Osteoblast (primary cell): ENCODE data around the gene UNC5A. TPM values are rescaled to one million over a fixed set of nuclear protein-coding genes. Genes with fewer than 3 reads are reported as not detected.

Source experiments
- DNase-seq: peaks from one replicate; pipeline ENCODE4 v3.0.0; 2011; ENCODE audit warnings: low spot score, mixed read lengths; ENCODE audit not compliant: insufficient read length; ENCODE audit errors: missing footprints
- H2AFZ ChIP-seq: 2 replicates; pipeline ENCODE4 v1.6.0; 2011; ENCODE audit warnings: mild to moderate bottlenecking, low read length
- H3K27ac ChIP-seq: 2 replicates; pipeline ENCODE4 v1.5.1; 2011; ENCODE audit warnings: mild to moderate bottlenecking, low read depth, low read length, moderate library complexity
- H3K27me3 ChIP-seq: 2 replicates; pipeline ENCODE4 v1.6.0; 2012; ENCODE audit warnings: mild to moderate bottlenecking, control low read depth, inconsistent platforms, low read length, moderate library complexity; ENCODE audit not compliant: insufficient read depth
- H3K36me3 ChIP-seq: 2 replicates; pipeline ENCODE4 v1.5.1; 2011; ENCODE audit warnings: mild to moderate bottlenecking, low read length, control low read depth, moderate library complexity; ENCODE audit not compliant: insufficient read depth
- H3K4me1 ChIP-seq: 2 replicates; pipeline ENCODE4 v1.5.1; 2011; ENCODE audit warnings: mild to moderate bottlenecking, low read length, control low read depth, moderate library complexity; ENCODE audit not compliant: insufficient read depth
- H3K4me2 ChIP-seq: 2 replicates; pipeline ENCODE4 v1.6.0; 2011; ENCODE audit warnings: mild to moderate bottlenecking, low read length; ENCODE audit not compliant: insufficient read depth
- H3K4me3 ChIP-seq: fragments of 200-600 bp; sonication (generic); 3 replicates; pipeline ENCODE4 v1.5.1; 2012; ENCODE audit warnings: mild to moderate bottlenecking, low read length, inconsistent platforms; ENCODE audit not compliant: insufficient read depth
- H3K79me2 ChIP-seq: 2 replicates; pipeline ENCODE4 v1.6.0; 2012; ENCODE audit warnings: mild to moderate bottlenecking, low read length, control low read depth, inconsistent platforms; ENCODE audit not compliant: insufficient read depth
- H3K9me3 ChIP-seq: 2 replicates; pipeline ENCODE4 v1.5.1; 2011; ENCODE audit warnings: low read depth, low read length, control low read depth
- H4K20me1 ChIP-seq: 2 replicates; pipeline ENCODE4 v1.6.0; 2012; ENCODE audit warnings: mild to moderate bottlenecking, low read length, control low read depth; ENCODE audit not compliant: insufficient read depth
- CTCF ChIP-seq: IDR thresholded peaks from 2 replicates; pipeline ENCODE4 v1.5.1; 2011; ENCODE audit warnings: mild to moderate bottlenecking, low read depth, low read length, moderate library complexity; ENCODE audit errors: extremely low read depth
- total RNA-seq: library from RNA; depleted of rRNA; stranded (reverse); fragments of >200 nt; gene quantifications from 2 replicates; pipeline ENCODE4 v1.2.3, GENCODE V29; 2012

UNC5A gene
- total RNA-seq, 1 donor, result not detected

- no peak for TF ChIP-seq CTCF
- H2AFZ ChIP-seq, result no peak overlapping the region
- no peaks in the 10 kb centered on the region for H3K4me1 ChIP-seq
- no peaks in the 10 kb centered on the region for H3K9me3 ChIP-seq
- DNase-seq, result peak; percentile 54
- H4K20me1 ChIP-seq, result no peaks in the 10 kb centered on the region
- peaks cover 5% of the 10 kb centered on the region for H3K27me3 ChIP-seq
- H3K36me3 ChIP-seq, result no peaks in the 10 kb centered on the region
- H3K4me3 ChIP-seq, result no peak overlapping the region
- H3K4me2 ChIP-seq, result no peak overlapping the region
- no peak overlapping the region for H3K27ac ChIP-seq
- no peaks in the 10 kb centered on the region for H3K79me2 ChIP-seq
Observed at GRCh38 chr5:176889321-176890280, 79.2 kb downstream of the UNC5A start.

DNA sequence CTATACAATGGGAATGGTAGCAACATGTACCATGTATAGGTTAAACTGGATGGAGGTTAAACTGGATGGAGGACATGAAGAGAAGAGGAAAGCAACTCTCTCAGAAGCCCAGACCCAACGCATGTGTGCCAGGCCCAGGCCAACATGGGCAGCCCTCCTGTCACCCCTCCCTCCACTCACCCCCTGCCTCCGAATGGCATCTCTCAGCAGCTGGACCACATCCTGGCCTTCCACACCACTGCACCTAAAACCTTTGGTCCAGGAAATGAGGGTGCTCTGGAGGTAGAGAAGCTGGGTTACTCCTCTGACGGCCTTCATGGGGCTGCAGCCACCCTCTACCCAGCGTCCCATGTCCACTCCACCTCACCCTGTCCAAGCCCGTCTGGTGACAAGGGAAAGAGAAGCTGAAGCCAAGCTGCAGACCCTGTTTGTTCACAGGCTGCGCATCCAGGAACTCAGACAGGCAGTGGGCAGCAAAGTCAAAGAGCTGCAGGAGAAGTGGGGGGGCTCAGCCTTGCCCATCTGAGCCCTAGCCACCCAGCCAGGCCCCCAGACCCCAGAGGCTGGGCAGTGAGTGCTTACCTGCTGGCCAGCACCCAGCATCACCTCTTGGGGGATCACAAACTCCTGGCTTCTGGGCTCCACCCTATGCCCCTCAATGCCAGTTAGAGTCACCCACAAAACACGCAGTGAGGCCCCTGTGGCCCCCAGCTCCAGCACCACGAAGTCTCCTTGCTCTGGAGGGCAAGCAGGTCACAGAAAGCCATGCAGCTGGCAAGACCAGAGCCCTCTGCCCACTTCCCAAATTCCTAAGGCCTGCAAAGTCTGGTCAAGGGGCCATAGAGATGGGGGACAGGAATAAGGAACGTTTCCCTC, 80.3 kb downstream of the UNC5A start:
- Histone ChIP-seq H2AFZ (no peak overlapping the region), H3K4me1 (no peaks in the 10 kb centered on the region), H3K27me3 (peaks cover 5% of the 10 kb centered on the region), H3K4me3 (no peak overlapping the region), H3K4me2 (no peak overlapping the region), H3K9me3 (no peaks in the 10 kb centered on the region), H4K20me1 (no peaks in the 10 kb centered on the region), H3K79me2 (no peaks in the 10 kb centered on the region), H3K36me3 (no peaks in the 10 kb centered on the region), H3K27ac (no peak overlapping the region)
- no peak for TF ChIP-seq CTCF
- no peak for DNase-seq

- H3K27ac ChIP-seq, result no peak overlapping the region
- no peaks in the 10 kb centered on the region for H3K4me1 ChIP-seq
- H3K79me2 ChIP-seq, result no peaks in the 10 kb centered on the region
- H4K20me1 ChIP-seq, result no peaks in the 10 kb centered on the region
- no peak overlapping the region for H3K4me2 ChIP-seq
- no peaks in the 10 kb centered on the region for H3K9me3 ChIP-seq
- H3K27me3 ChIP-seq, result peaks cover 5% of the 10 kb centered on the region
- no peak overlapping the region for H2AFZ ChIP-seq
- H3K4me3 ChIP-seq, result no peak overlapping the region
- DNase-seq, result peak; percentile 62
- TF ChIP-seq CTCF, result no peak
- no peaks in the 10 kb centered on the region for H3K36me3 ChIP-seq
Observed at GRCh38 chr5:176891331-176891958, 81.1 kb downstream of the UNC5A start.
